AG04449 (cell line): Measurements from ENCODE around the gene MTX2.
"Not testable (repeated sequence)": the region's sequence is repeated elsewhere in the genome, so short reads cannot be mapped to it uniquely, and the experiment has no call there.

ENCODE experiments used
- CTCF ChIA-PET: fragments of 350-600 bp; formaldehyde crosslinking; extraction: SDS; loops from one replicate; lab custom pipeline; 2021; ENCODE audit warnings: antibody characterized with exemption; lab: Yijun Ruan, JAX
- POLR2A ChIA-PET: fragments of 400-600, 350-600 bp; formaldehyde crosslinking; extraction: SDS; loops from one replicate; lab custom pipeline; 2020; ENCODE audit warnings: antibody characterized with exemption, inconsistent platforms; lab: Yijun Ruan, JAX
- DNase-seq: peaks from one replicate; pipeline ENCODE4 v3.0.0-alpha.2; 2010; ENCODE audit warnings: low read depth, low spot score
- H3K4me3 ChIP-seq: 2 replicates; pipeline ENCODE4 v1.5.1; 2011; ENCODE audit warnings: low read depth, mild to moderate bottlenecking, control low read depth, low read length
- CTCF ChIP-seq: IDR thresholded peaks from one replicate; pipeline ENCODE4 v1.5.1; 2011; ENCODE audit warnings: mild to moderate bottlenecking, moderate library complexity, low read length, control low read depth, inconsistent platforms; ENCODE audit not compliant: insufficient read depth; ENCODE audit errors: missing control alignments

The MTX2 gene

DNA sequence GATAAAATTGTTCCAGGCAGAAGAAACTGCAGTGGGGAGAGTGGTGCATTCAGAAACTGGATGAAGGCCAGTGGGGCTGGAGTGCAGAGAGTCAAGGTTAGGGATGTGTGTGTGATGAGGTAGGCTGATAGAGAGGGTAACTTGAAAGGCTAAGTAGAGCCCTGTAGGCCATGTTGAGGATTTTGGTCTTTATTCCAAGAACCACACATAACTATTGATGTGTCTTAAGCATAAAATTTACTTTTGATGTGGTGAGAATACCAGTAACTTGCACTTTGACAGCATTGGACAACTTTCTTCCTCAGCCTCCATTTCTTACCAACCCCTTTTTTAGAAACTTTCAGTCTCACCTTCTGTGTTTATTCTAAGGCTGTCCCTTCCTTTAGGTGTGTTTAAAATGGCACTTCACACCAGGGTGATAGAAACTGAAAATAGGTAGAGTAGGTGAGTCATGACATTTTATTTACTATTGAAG is 22.6 kb downstream of the MTX2 start:
- H3K4me3 ChIP-seq, result no peak overlapping the region
- ChIA-PET CTCF (interaction anchor here (0.9 kb wide), 1 partner anchor 163 kb away, joined by 3 read pairs; no protein-coding TSS in a partner anchor), POLR2A (no interaction called here)
- no peak for TF ChIP-seq CTCF
- DNase-seq, result no peak

- POLR2A ChIA-PET, result no interaction called here
- no peak for TF ChIP-seq CTCF
- CTCF ChIA-PET, result interaction anchor here (0.9 kb wide), 1 partner anchor 163 kb away, joined by 3 read pairs; no protein-coding TSS in a partner anchor
- H3K4me3 ChIP-seq, result no peak overlapping the region
- no peak for DNase-seq
Observed at GRCh38 chr2:176292608-176293007, 23.4 kb downstream of the MTX2 start.

DNA sequence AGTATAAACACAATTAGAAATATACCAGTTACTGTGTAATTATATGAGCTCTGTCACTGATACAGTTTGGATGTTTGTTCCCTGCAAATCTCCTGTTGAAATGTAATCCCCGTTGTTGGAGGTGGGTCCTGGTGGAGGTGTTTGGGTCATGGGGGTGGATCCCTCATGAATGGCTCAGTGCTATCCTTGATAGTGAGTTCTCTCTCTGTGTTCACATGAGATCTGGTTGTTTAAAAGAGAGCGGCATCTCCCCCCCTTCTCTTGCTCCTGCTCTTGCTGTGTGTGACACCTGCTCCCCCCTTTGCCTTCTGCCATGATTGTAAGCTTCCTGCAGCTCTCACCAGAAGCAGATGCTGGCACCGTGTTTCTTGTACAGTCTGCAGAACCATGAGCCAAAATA is 24.1 kb downstream of the MTX2 start:
- H3K4me3 ChIP-seq, result no peak overlapping the region
- DNase-seq, result no peak
- TF ChIP-seq CTCF, result no peak
- ChIA-PET CTCF (interaction anchor here (0.9 to 1.9 kb wide), 2 partner anchors 9 to 153 kb away, joined by 3 to 7 read pairs; no protein-coding TSS in a partner anchor), POLR2A (no interaction called here)

- CTCF ChIA-PET, result no interaction called here
Observed at GRCh38 chr2:176297067-176297466, 27.8 kb downstream of the MTX2 start.

DNA sequence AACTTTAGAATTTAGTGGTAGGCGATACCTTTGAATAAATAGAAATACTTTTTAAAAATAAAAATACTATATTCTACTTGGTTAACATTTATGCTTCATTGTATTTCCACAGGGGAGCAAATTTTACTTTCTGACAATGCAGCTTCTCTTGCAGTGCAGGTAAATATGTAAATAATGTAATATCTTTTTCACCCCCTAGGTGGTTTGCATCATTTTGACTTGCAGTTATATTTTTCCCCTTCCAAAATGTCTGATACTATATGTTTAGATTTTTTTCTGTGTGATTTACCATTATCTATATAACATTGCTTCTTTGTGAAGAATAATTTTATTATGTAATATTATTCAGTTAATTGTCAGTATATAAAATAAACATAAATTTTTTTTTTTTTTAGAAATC is 28.5 kb downstream of the MTX2 start:
- no peak overlapping the region for H3K4me3 ChIP-seq
- DNase-seq, result no peak
- ChIA-PET POLR2A (no interaction called here), CTCF (interaction anchor here (1.2 kb wide), 1 partner anchor 13 kb away, joined by 3 read pairs; no protein-coding TSS in a partner anchor)
- no peak for TF ChIP-seq CTCF

More at GRCh38 chr2:176297067-176297466, 27.8 kb downstream of the MTX2 start:
- TF ChIP-seq CTCF, result no peak
- POLR2A ChIA-PET, result no interaction called here
- DNase-seq, result no peak
- no peak overlapping the region for H3K4me3 ChIP-seq

DNA sequence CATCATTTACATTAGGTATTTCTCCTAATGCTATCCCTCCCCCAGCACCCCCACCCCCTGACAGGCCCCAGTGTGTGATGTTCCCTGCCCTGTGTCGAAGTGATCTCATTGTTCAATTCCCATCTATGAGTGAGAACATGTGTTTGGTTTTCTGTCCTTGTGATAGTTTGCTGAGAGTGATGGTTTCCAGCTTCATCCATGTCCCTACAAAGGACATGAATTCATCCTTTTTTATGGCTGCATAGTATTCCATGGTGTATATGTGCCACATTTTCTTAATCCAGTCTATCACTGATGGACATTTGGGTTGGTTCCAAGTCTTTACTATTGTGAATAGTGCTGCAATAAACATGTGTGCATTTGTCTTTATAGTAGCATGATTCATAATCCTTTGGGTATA is 36.8 kb downstream of the MTX2 start:
- CTCF ChIA-PET, result interaction anchor here (1.1 kb wide), 1 partner anchor 165 kb away, joined by 3 read pairs; no protein-coding TSS in a partner anchor

GRCh38 chr2:176317199-176317598 is 48.0 kb downstream of the MTX2 start:
- ChIA-PET POLR2A (no interaction called here), CTCF (no interaction called here)
- DNase-seq, result no peak
- TF ChIP-seq CTCF, result no peak
- no peak overlapping the region for H3K4me3 ChIP-seq

More for the DNA sequence above, 36.8 kb downstream of the MTX2 start:
- POLR2A ChIA-PET, DNase-seq, H3K4me3 ChIP-seq: not testable (repeated sequence)
